Tibial nerve (tissue), 4 donors: ENCODE data around the gene ACY1.

Experiments used
- CTCF ChIP-seq, 5 experiments: fragments of 200-600 bp in 3 of 5; fragments of 450-650 bp in 2 of 5; sonication (generic) in 3 of 5; IDR thresholded peaks; one replicate each; pipeline ENCODE4 v1.5.1; 2016 to 2019; ENCODE audit warnings: antibody characterized with exemption in 5 of 5, mild to moderate bottlenecking in 3 of 5, moderate library complexity in 2 of 5
- EP300 ChIP-seq, 2 donors: sonication (generic); formaldehyde crosslinking; IDR thresholded peaks; one replicate each; pipeline ENCODE4 v1.6.1; 2017; ENCODE audit warnings: antibody characterized with exemption in 2 of 2, mild to moderate bottlenecking in 1 of 2
- POLR2A ChIP-seq, 2 donors: fragments of 450-650 bp; IDR thresholded peaks; one replicate each; pipeline ENCODE4 v1.6.1; 2017; ENCODE audit warnings: antibody characterized with exemption in 2 of 2, mild to moderate bottlenecking in 2 of 2, moderate library complexity in 2 of 2

- TF ChIP-seq EP300 (IDR thresholded peaks at IDR 0.05), result no peak
- TF ChIP-seq CTCF (IDR thresholded peaks at IDR 0.05), result no peak
- no peak for TF ChIP-seq POLR2A (IDR thresholded peaks at IDR 0.05)
Observed at GRCh38 chr3:52036222-52036694, 52.9 kb downstream of the ACY1 start.
